Cerebellar nuclear complex (tissue), 1 donor: ENCODE results near the gene PRKD2.
"Not testable (repeated sequence)": the region's sequence is repeated elsewhere in the genome, so short reads cannot be mapped to it uniquely, and the experiment has no call there.

ENCODE experiments used
- DNase-seq, 2 experiments: peaks; one replicate each; lab custom pipeline; 2025; lab: John Stamatoyannopoulos, UW

PRKD2 gene

DNA sequence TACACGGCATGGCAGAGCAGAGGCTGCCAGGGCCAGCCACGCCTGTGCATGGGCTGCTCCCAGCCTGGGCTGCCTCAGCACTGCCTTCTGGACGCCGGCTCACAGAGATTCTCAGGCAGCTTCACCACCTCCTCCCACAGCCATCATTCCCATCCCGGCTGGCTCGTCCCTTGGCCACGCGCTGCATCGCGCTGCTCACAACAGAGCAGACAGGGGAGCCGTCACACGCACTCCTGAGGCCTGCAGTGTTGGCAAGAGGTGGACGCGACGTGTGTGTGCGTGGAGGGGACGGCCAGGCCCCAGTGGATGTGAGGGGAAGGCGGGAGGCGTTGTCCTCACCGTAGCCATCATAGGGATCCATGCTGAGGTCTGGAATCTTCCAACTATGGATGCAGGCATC, 7.6 kb upstream of the PRKD2 start:
- no peak for DNase-seq

DNA sequence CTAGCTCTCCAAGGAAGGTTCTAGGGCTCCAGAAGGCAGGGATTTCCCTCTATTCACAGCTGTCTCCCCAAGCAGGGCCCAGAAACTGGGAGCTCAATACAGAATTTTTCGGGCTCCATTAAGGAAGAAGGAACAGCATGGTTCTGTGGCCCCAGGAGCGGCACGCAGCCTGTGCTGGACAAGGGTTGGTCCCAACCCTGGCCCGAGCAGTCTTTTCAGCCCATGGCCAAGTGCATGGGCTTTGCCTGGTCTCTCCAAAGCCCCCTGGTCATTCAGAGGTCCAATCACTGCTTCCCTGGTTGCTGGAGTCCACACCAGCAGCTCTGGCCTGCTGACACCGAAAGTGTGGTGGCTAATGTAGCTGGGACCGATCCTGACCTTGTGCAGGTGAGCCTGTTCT, 6.6 kb upstream of the PRKD2 start:
- no peak for DNase-seq

DNA sequence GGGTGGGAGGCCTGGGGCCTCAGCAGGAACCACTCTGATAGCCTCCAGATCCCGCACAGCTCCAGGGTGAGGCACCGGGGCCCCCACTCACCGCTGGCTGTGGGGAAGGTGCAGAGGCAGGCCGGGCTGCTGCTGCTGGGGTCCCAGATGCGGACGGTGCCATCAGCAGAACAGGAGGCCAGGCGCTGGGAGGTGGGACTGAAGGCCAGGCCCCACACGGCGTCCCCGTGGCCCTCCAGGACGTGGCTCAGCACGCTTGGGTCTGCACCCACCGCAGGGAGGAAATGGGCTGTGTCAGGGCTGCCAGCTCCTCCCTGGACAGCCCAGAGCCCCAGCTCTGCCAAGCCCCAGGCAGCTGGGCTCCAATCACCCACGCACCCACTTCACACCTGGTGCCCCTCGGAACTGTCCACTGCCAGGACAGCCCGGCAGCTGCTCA, 6.1 kb upstream of the PRKD2 start:
- no peak for DNase-seq

DNA sequence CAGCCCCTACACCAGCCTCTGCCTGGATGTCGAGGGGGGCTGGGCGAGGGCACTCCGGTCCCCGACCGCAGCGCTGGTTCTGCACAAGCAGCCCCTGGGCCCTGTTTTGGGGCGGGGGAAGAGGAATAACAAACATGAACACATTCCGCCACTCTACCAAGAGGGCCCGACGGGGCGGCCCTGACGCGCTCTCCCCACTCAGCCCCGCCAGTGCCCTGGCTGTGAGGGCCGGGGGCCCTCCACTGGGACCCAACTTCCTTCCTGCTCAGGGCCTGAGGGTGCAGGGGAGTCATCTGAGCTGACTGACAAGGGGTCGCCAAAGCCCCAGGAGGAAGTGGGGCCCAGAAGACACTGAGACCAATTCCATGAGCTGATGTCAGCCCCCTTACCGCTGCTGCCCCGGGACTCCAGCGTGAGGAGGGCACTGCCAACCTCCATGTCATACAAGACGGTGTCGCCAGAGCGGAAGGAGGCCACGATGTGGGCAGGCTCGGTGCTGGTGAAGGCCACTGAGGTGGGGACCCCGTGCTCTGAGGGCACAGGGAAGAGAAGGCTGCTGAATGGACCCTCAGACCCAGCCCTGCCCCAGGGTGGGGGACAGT, 5.6 kb upstream of the PRKD2 start:
- no peak for DNase-seq

DNA sequence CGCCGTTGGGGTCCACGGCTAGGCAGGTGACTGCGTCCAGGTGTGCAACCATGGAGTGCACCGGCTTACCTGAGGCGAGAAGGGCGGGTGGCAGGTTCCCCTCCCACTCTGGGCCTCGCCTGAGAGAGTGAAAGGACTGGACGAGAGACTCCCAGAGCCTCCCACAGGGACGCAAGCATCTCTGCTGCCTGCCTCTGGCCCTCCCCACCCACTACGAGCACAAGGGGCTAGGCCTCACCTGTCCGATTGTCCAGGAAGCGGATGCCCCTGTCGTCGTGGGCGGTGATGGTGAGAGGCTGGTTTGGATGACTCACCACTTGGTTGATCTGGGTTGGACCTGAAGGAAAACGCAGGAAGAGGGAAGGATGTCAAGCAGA, 5.1 kb upstream of the PRKD2 start:
- DNase-seq: no peak

DNA sequence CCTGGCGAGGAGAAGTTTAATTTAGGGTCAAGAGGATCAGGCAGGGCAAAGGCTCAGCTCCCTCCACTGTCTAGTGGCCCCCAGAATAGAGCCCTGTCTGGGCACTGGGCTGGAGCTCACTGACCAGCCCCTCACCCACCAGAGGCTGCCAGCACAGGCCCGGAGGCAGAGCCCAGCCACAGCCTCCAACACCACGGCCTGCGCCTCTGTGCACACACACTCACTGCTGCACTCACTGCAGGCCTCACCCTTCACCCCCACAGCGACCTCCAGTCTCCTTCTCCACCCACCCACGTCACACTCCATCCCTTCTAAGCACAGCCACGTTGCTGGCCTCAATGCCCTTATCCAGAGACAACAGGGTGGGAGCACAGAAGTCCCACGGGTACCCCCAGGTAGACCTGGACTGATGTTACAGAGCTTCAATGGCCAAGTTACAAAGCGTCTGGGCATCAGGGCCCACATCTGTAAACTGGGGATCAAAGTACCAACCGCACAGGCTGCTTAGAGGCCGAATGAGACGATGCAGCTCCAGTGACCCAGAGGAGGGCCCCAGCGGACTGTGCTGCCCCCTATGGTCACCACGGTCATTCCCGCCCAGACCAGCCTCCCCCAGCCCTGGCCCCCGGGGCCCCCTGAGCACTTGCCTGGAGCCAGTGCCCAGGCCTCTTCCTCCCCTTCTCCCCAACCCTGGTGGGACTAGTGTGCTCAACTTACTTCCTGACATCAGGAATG, 4.5 kb upstream of the PRKD2 start:
- DNase-seq: no peak

DNA sequence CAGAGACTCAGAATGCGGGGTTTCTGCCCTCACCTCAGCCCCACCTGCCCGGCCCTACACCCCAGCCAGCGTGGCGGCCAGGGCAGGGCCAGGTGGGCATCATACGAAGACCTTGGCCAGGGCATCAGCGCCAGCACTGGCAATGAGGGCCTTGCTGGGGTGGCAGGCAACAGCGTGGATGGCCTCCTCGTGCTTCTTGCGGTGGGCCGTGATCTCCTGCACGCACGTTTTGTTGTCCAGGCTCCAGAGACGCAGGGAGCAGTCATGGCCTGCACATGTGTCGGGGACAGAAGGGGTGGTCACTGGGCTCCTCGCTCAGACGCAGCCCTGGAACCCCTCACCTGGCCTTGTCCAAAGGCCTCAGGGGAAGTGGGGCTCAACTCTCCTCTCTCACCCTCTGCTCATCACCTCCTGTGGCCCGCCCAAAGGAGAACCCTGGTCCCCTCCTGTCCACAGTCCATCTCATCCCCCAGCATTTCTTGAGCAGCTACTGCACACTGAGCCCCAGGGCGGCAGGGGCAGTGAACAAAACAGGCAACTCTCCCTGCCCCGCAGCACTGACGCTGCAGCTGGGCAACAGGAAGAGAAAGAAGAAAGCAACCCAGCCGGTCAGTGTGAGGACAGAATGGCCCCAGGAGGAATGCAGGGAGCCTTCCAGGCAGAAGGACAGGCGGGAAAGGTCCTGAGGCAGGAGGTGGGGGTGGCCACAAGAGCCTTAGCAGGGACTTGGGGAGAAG, 3.8 kb upstream of the PRKD2 start:
- no peak for DNase-seq

DNA sequence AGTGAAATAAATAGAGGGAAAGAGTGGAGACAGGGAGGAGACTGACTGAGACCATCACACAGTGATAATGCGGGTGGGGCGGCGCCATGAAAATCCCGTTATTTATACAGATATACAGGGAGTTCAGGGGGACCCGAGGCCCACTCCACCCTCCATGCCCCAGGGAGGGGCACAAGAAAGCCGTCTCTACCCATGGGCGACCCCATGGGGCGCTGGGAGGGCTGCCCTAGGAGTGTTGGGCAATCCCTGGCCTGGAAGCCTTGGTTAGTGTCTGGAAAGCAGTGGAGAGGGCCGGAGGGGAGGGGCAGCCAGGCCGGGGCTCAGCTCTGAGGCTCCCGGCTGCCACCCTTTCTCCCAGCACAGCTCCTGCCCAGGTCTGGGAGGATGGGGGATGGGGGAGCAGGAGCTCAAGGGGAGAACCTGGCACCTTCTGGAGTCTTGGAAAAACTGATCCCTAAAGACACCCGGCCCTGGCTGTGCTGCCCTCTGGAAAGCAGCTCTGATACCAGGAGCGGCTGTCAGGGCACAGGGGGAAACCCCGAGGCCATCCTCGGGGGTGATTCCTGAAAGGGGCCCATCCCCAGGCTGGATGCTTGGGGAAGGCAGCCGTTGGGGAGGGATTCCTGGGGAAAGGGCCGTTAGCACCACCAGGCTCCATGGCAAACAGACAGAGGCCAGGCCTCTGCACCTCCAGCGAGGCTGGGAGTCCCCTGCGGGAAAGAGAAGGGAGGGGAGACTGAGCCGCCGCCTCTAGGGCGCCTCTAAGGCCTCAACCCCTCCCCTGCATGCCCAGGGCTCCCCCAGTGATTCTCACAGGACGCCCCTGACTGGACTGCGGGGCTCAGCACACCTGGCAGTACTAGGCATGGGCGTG, 3.0 kb upstream of the PRKD2 start:
- no peak for DNase-seq

DNA sequence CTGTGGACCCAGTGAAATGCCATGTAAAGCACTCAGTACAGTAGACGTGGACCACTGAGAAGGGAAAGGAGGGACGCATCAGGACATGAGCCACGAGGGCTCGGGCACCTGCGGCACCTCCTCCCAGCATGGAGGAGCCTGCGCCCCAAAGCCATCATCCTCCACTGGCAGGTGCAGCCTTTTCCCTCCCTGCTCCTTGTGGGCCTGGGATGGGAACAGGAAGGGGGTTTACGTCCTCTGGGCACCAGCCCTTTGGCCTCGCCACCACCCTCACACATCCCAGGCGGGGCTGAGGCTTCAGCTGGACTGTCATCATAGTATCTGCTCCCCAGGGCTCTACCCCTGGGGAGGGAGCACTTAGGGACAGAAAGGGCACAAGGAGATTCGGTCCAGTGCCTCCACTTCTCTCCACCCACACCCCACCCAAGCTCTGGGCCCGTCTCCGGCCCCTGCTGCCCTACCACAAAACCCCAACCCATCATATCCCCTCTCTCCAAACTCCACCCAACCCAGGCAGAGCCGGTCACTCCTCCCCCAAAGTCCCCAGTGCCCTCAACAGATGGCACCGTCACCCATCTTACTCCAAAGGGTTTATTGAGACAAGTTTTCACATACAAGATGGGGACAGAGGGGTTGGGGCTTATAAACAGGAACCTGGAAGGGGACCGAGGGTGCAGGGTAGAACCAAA, 2.2 kb upstream of the PRKD2 start:
- no peak for DNase-seq

DNA sequence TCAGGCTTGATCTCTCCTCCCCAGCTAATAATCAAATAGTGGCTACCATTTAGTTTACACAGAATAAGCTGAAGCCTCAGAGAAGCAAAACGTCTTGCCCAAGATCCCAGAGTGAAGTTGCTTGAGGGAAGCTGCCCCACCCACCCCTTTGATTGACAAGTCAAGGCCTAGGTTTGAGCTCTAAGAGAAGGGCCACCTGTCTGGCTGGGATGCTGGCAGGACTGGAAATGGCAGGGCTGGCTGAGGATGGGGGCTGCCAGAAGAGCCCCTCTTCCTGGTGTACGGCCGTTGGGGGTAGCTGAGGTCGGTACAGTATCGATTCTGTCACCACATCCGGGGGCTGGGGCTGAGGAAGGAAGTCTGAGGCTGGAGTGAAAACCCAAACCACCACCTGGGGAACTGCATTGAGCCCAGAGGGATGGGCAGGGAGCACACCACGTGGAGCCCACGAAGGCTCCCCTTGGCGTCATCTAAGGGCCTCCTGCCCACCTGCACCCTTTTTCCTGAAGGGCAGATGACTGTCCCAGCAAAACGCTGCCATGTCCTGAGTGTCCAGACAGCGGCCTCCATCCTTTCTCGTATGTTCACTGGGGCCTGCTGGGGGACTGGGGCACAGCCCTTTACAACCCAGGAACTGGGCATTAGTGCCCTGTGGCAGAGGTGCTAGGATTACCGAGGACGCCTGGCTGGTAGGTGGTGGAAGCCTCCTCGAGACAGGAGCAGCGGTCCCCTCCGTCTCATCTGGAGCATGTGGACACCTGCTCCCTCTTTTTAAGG, 1.4 kb upstream of the PRKD2 start:
- DNase-seq: no peak

DNA sequence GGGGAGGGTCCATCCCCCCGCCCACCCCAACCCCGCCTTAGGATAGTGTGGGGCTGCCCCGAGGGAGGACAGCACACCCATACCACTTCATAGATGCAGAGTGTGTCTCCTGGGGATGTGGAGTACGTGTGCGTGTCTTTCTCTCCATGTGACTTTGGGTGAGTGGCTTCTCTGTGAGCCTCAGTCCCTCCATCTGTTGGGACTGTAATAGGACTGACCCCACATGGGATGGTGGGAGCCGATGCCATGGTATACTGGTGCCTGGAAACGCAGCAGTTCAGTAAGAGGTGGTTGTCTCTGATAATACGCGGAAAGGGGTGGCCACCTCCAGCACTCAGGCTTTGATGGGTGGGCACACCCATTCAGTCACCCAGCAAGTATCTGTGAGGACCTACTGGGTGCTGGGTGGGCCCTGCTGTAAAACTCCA, 816 bp upstream of the PRKD2 start:
- no peak for DNase-seq

DNA sequence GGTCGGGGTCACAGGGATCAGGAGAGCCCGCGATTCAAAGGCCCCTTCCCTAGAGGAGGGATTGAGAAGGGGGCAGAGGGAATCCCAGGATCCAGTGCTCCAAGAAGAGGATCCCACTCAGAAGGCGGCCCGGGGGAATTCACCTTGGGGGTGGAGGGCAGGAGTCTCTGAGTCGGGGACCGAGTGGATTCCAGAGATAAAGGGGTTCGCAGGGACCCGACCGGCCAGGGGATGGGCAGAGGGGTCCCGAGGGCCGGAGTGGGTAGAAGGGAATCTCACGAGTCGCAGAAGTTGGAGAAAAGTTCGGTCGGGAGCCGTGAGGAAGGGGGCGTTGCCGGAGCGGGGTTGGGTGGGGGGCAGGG, 261 bp downstream of the PRKD2 start:
- DNase-seq: no peak

DNA sequence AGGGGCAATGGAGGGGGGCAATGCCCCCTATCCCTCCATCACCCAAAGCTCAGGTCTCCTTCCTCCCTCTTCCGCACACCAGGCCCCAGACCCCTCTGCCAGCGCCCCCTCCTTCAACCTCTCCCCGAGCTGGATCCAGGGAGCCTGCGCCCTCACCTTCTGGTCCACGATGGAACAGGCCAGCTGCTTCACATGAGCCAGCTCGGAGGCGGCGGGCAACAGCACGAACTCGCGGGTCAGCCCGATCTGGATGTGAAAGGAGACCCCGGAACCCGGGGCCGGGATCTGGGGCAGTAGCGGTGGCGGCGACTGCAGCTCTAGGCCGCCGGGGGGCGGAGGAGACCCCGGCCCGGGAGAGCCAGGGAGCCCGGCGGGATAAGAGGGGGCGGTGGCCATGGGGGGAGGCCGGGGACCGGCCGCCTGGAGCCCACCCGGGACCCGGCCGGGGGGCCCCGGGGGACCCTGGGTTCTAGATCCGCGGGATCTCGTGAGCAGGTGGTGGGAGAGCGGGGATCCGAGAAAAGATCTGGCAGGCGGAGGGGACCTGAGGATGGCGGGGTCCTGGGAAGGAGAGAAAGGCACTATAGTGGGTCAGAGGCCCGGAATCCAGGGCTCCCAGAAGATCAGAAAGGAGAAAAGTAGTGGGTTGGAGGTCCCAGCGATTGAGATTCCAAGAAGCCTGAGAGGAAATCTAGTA, 791 bp downstream of the PRKD2 start:
- DNase-seq: no peak

DNA sequence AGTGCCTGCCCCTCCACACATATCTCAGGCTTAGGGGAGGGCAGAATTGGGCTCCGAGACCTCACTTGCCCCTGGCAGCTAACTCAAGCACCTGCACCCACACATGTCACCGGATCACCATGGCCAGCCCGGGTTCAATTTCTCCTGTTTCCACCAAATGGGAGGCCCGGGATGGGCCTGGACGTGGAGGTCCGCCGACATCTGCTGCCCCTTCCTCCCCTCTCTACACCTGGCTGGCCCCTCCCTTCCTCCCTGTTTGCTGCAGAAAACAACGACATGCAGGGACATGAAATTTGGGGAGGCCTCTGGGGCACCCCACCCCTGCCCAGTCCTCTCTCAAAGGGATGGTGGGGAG, 1.3 kb downstream of the PRKD2 start:
- no peak for DNase-seq

DNA sequence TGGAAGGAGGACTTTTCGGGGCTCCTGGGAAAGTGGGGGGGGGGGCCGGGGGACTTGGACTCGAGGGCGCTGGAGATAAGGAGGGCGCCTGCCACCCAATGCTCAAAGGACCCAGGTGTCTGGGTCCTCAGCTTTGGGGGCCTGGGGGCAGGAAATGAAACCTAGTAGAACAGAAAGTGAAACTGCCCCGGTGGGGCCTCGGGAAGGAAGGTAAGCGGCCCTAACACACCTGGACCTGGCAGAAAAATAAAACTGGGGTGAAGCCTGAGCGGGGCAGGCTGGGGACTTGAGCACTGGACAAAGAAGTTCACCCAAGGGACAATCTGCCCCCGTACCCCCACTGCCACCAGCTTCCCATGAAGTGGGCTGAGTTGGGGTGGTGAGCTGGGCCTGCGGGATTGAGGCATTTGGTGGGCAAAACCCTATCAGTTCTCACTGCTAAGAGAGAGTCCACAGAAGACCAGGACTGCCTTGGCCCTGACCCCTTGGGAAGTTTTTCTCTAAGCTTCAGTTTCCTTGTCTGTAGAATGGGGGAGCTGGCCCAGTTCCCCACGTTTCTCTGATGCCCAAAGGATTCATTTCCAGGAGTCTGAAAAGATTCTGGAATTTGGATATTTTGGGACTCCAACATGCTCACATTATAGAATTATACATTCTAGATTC, 2.3 kb downstream of the PRKD2 start:
- DNase-seq: no peak

DNA sequence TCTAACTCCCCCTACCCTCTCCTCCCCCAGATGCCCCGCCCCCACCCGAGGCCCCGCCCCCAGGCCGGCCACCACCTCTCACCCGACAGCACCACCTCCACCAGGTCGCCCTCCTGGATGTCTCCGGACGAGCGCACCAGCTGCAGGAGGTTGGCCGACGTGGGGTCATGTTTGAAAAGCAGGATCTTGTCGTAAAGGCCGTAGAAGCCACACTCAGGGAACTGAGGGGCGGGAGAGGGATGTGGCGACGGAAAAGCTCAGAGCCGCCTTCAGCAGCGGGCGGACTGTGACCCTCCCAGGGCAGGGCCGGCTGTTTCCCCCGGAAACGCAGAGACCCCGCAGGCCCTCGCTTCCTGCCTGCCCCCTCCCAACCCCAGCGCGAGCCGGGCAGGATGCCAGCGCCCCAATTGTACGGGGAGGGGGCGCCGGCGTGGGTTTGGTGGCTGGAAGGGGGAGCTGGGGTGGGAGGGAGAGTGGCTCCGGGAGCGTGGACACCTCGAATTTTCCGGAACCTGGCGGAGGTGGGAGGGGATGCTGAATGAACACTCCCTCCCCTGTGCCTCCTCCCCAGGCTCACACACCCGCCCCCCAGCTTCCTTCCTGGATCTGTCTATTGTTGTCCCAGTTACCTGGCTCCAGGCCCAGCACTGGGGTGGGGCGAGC, 3.0 kb downstream of the PRKD2 start:
- DNase-seq: no peak

DNA sequence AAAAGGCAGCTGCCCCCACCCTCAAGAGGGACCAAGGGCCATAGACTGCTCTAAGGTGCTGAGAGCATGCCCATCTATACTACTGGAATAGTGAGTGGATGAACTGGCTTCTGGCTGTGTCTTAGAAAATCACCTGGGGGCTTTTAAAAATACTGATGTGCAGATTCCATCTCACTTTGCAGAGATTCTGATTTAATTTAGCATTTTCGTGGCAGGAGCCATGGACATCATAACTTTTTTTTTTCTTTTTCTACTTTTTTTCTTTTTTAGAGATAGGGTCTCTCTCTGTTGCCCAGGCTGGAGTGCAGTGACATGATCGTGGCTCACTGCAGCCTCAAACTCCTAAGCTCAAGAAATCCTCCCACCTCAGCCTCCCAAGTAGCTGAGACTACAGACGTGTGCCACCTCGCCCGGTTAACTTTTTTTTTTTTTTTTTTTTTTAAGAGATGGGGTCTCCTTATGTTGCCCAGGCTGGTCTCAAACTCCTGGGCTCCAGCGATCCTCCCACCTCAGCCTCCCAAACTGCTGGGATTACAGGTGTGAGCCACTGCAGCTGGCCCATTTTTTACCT, 4.1 kb downstream of the PRKD2 start:
- DNase-seq: not testable (repeated sequence)

DNA sequence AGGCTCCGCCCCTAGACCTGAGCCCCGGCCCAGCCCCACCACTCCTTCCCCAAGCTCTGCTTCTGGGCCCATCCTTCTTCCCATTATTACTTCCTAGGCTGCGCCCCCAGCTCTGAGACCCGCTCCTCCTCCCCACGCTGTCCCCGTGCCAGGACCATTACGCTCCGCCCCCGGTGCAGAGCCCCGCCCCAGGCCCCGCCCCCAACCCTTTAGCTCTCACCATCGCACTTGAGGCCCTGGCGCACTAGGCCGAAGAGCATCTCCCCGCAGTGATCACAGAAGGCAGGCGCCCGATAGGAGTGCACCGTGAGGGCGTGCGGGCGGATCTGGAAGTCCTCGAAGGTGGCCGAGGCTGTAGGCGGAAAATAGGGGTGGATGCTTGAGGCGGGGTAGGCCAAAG, 6.2 kb downstream of the PRKD2 start:
- DNase-seq: no peak
